HepG2 (cell line): Measurements from ENCODE around the gene GLG1. TPM values are rescaled to one million over a fixed set of nuclear protein-coding genes. Genes with fewer than 3 reads are reported as not detected.

Experiments
- ATAC-seq: fragments of 200-7000 bp; cut with Tn5 transposase; 3 replicates; pipeline ENCODE4 v1.9.1; 2020; ENCODE audit warnings: mild to moderate bottlenecking, moderate library complexity
- BruUV-seq: library from RNA; stranded (reverse); fragments of 400-500 nt; replicated peaks from 2 replicates; lab custom pipeline; 2021; lab: Mats Ljungman, UMichigan
- CTCF ChIA-PET: fragments of 300-600 bp; formaldehyde crosslinking; extraction: SDS; loops from one replicate; lab custom pipeline; 2021; ENCODE audit warnings: low total read pairs, inconsistent platforms, low intra/inter-chr PET ratio; lab: Yijun Ruan, JAX
- POLR2A ChIA-PET: fragments of 350-600 bp; sonication (Branson Sonifier 250); formaldehyde crosslinking; loops from one replicate; lab custom pipeline; 2020; ENCODE audit warnings: antibody characterized with exemption, inconsistent platforms; lab: Yijun Ruan, JAX
- DNase-seq: peaks from one replicate; pipeline ENCODE4 v3.0.0-alpha.2; 2015; ENCODE audit warnings: low spot score
- FAIRE-seq: peaks from 3 replicates; lab custom pipeline; 2011; peaks lifted over from hg19 to GRCh38; lab: Jason Lieb, UNC
- H2AFZ ChIP-seq: one replicate; pipeline ENCODE4 v1.6.1; 2011; ENCODE audit warnings: low read length, inconsistent platforms
- H3K27ac ChIP-seq: fragments of 300-600 bp; 3 replicates; pipeline ENCODE4 v1.8.0; 2011; ENCODE audit warnings: mixed run types, mild to moderate bottlenecking, mixed read lengths, low read length, inconsistent platforms; ENCODE audit not compliant: insufficient read depth; ENCODE audit errors: extremely low read length
- H3K27me3 ChIP-seq, 2 experiments: fragments of 200-600 bp in 1 of 2; 2 replicates in 1 of 2; 3 replicates in 1 of 2; pipeline versions ENCODE4 v1.6.0 to v1.8.0; 2011; ENCODE audit warnings: low read length in 2 of 2, mild to moderate bottlenecking in 2 of 2, moderate library complexity in 2 of 2, inconsistent platforms in 1 of 2; ENCODE audit not compliant: insufficient read depth in 2 of 2, control insufficient read depth in 1 of 2
- H3K36me3 ChIP-seq, 2 experiments: fragments of 200-600 bp in 1 of 2; replicated peaks in 1 of 2; 2 replicates in 1 of 2; 3 replicates in 1 of 2; pipeline versions ENCODE4 v1.5.1 to v1.8.0; 2011; ENCODE audit warnings: low read length in 2 of 2, inconsistent platforms in 1 of 2; ENCODE audit not compliant: insufficient read depth in 2 of 2, control insufficient read depth in 1 of 2
- H3K4me1 ChIP-seq: 2 replicates; pipeline ENCODE4 v1.5.1; 2012; ENCODE audit warnings: low read length, inconsistent platforms; ENCODE audit not compliant: insufficient read depth
- H3K4me2 ChIP-seq: 2 replicates; pipeline ENCODE4 v1.6.0; 2011; ENCODE audit warnings: low read depth, low read length, inconsistent platforms
- H3K4me3 ChIP-seq, 3 experiments: fragments of 200-600 bp in 1 of 3; sonication (generic), shearing (Covaris generic) in 1 of 3; replicated peaks in 1 of 3; 2 replicates each; pipeline ENCODE4 v1.5.1; 2011 to 2016; ENCODE audit warnings: low read length in 3 of 3, inconsistent platforms in 2 of 3, low read depth in 2 of 3, mild to moderate bottlenecking in 2 of 3, control low read depth in 1 of 3, mixed read lengths in 1 of 3; ENCODE audit not compliant: insufficient read depth in 1 of 3
- H3K79me2 ChIP-seq: one replicate; pipeline ENCODE4 v1.6.1; 2011; ENCODE audit warnings: low read length, inconsistent platforms; ENCODE audit not compliant: insufficient read depth
- H3K9ac ChIP-seq: 2 replicates; pipeline ENCODE4 v1.6.0; 2011; ENCODE audit warnings: mild to moderate bottlenecking, low read depth, low read length, inconsistent platforms; ENCODE audit not compliant: insufficient read depth
- H3K9me3 ChIP-seq: 2 replicates; pipeline ENCODE4 v1.5.1; 2012; ENCODE audit warnings: mild to moderate bottlenecking, low read length
- H4K20me1 ChIP-seq: 2 replicates; pipeline ENCODE4 v1.6.0; 2011; ENCODE audit warnings: inconsistent platforms, mild to moderate bottlenecking, low read length, moderate library complexity; ENCODE audit not compliant: insufficient read depth
- ATM ChIP-seq: fragments of 450-650 bp; IDR thresholded peaks from 2 replicates; pipeline ENCODE4 v1.7.1; 2017; ENCODE audit warnings: mild to moderate bottlenecking, borderline replicate concordance
- DR1 ChIP-seq: sonication (generic); formaldehyde crosslinking; IDR thresholded peaks from 2 replicates; pipeline ENCODE4 v1.8.0; 2021; ENCODE audit warnings: mild to moderate bottlenecking, missing genetic modification reagents, inconsistent platforms
- HNF4G ChIP-seq, 2 experiments: sonication (generic) in 1 of 2; formaldehyde crosslinking in 1 of 2; IDR thresholded peaks; 2 replicates each; pipeline versions ENCODE4 v1.4.0 to v1.6.1; 2011 to 2020; ENCODE audit warnings: borderline replicate concordance in 2 of 2, low read depth in 2 of 2, mild to moderate bottlenecking in 2 of 2, low read length in 1 of 2, missing genetic modification reagents in 1 of 2, moderate library complexity in 1 of 2
- HOXA9 ChIP-seq: sonication (generic); formaldehyde crosslinking; IDR thresholded peaks from 2 replicates; pipeline ENCODE4 v1.8.1; 2022; ENCODE audit warnings: missing genetic modification reagents, mild to moderate bottlenecking, moderate library complexity, borderline replicate concordance
- MYNN ChIP-seq: sonication (generic); formaldehyde crosslinking; IDR thresholded peaks from 2 replicates; pipeline ENCODE4 v1.4.0; 2020; ENCODE audit warnings: mild to moderate bottlenecking, low read depth, missing genetic modification reagents
- ZBTB7B ChIP-seq: sonication (generic); formaldehyde crosslinking; IDR thresholded peaks from 2 replicates; pipeline ENCODE4 v1.4.0; 2020; ENCODE audit warnings: missing genetic modification reagents
- ZNF276 ChIP-seq: sonication (generic); formaldehyde crosslinking; IDR thresholded peaks from 2 replicates; pipeline ENCODE4 v1.4.0; 2020; ENCODE audit warnings: mild to moderate bottlenecking, low read depth, missing genetic modification reagents
- ZNF562 ChIP-seq: sonication (generic); formaldehyde crosslinking; IDR thresholded peaks from 2 replicates; pipeline ENCODE4 v1.8.0; 2022; ENCODE audit warnings: missing genetic modification reagents, borderline replicate concordance
- ZNF713 ChIP-seq: sonication (generic); formaldehyde crosslinking; IDR thresholded peaks from 2 replicates; pipeline ENCODE4 v1.4.0; 2020; ENCODE audit warnings: mild to moderate bottlenecking, missing genetic modification reagents
- WGBS: methylation state at CpG from one replicate; pipeline ENCODE4 v1.1.6; 2017; ENCODE audit warnings: low lambda C conversion rate; 5-methylcytosine and 5-hydroxymethylcytosine counted together
- in situ Hi-C: cut with HindIII; loops from 2 replicates; pipeline ENCODE4 v1.10.0; 2017; ENCODE audit warnings: low pct_unique_long_range_greater_than_20kb; ENCODE audit not compliant: extremely low pct_ligation_motif_present
- intact Hi-C: fragments of 100-400 bp; cut with micrococcal nuclease; formaldehyde crosslinking; loops from one replicate; pipeline ENCODE4 v1.10.0; 2022; ENCODE audit not compliant: unreplicated experiment
- polyA plus RNA-seq, 8 experiments: library from polyadenylated mRNA; depleted of rRNA in 3 of 8; stranded (reverse) in 7 of 8; unstranded in 1 of 8; fragments of >200 nt; fragmentation: Illumina TruSeq in 4 of 8; extraction: Trizol in 4 of 8; gene quantifications; 2 replicates each; pipeline versions ENCODE4 v1.2.1 to v1.2.3, GENCODE V29; 2011 to 2016; ENCODE audit warnings: low read depth in 4 of 8, missing spikeins in 1 of 8, mixed read lengths in 1 of 8; ENCODE audit not compliant: insufficient read depth in 1 of 8
- total RNA-seq, 5 experiments: library from RNA; depleted of rRNA; stranded (reverse); fragments of >200 nt; fragmentation: Illumina TruSeq; extraction: Trizol; gene quantifications; 2 replicates each; pipeline ENCODE4 v1.2.3, GENCODE V29; 2016; ENCODE audit warnings: low read depth in 1 of 5
- TF ChIP-seq, protein P1 (sequence below): sonication (generic); formaldehyde crosslinking; IDR thresholded peaks from 2 replicates; pipeline ENCODE4 v1.5.1; 2020; ENCODE audit warnings: missing genetic modification reagents, mild to moderate bottlenecking, borderline replicate concordance
- TF ChIP-seq, protein P2 (sequence below): IDR thresholded peaks from 2 replicates; pipeline ENCODE4 v1.4.0; 2020; ENCODE audit warnings: mild to moderate bottlenecking, missing genetic modification reagents

The GLG1 gene
- total and polyA plus RNA-seq, 2 of the 13 experiments (the other 11 are each of a cell fraction or from before 2014, with no cell fraction given): 87.7 to 141 TPM

GRCh38 chr16:74611721-74612120, 4.8 kb upstream of the GLG1 start:
- no peak for FAIRE-seq
- BruUV-seq: no TSS peak
- Histone ChIP-seq H3K9ac (no peak overlapping the region), H3K4me1 (peaks cover 23% of the 10 kb centered on the region), H3K4me3 (no peak overlapping the region), H3K9me3 (no peaks in the 10 kb centered on the region), H3K79me2 (no peaks in the 10 kb centered on the region), H3K27ac (no peak overlapping the region), H3K36me3 (no peaks in the 10 kb centered on the region), H2AFZ (no peak overlapping the region), H3K27me3 (no peaks in the 10 kb centered on the region), H4K20me1 (no peaks in the 10 kb centered on the region), H3K4me2 (no peak overlapping the region)
- no peak for ATAC-seq
- TF ChIP-seq ZNF562 (CRISPR knock-in tag) (no peak), HNF4G (IDR thresholded peaks at IDR 0.05; ENCODE audit: borderline replicate concordance, low read depth, low read length) (0 out of 2 replicates have a peak, but pooled peaks have one; percentile 18), HNF4G (CRISPR knock-in tag; IDR thresholded peaks at IDR 0.05; ENCODE audit: borderline replicate concordance, low read depth) (no peak)
- in situ Hi-C loops (no loop called here), intact Hi-C loops (no loop called here)
- no peak for DNase-seq
- 36% methylated on average over 1 of the region's 1 CpG for WGBS
- ChIA-PET CTCF (no interaction called here), POLR2A (no interaction called here)

- WGBS: 95% methylated on average over 6 of the region's 6 CpGs
- CTCF ChIA-PET: no interaction called here
- TF ChIP-seq HOXA9 (CRISPR knock-in tag): no peak
- no peak for TF ChIP-seq DR1 (CRISPR knock-in tag)
- no peak for TF ChIP-seq ATM
- TF ChIP-seq ZBTB7B: no peak
- TF ChIP-seq ZNF713 (CRISPR knock-in tag): no peak
- TF ChIP-seq, protein P1, sequence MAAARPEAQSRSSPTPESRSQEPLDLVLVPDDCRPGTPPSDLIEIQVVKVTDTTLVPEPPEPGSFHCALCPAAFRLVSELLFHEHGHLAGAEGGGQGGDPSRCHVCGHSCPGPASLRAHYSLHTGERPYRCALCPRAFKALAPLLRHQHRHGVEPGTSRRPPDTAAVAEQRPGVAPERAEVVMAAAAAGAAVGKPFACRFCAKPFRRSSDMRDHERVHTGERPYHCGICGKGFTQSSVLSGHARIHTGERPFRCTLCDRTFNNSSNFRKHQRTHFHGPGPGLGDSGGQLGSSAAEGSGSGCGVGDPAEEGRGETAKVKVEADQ: no peak
- TF ChIP-seq, protein P2, sequence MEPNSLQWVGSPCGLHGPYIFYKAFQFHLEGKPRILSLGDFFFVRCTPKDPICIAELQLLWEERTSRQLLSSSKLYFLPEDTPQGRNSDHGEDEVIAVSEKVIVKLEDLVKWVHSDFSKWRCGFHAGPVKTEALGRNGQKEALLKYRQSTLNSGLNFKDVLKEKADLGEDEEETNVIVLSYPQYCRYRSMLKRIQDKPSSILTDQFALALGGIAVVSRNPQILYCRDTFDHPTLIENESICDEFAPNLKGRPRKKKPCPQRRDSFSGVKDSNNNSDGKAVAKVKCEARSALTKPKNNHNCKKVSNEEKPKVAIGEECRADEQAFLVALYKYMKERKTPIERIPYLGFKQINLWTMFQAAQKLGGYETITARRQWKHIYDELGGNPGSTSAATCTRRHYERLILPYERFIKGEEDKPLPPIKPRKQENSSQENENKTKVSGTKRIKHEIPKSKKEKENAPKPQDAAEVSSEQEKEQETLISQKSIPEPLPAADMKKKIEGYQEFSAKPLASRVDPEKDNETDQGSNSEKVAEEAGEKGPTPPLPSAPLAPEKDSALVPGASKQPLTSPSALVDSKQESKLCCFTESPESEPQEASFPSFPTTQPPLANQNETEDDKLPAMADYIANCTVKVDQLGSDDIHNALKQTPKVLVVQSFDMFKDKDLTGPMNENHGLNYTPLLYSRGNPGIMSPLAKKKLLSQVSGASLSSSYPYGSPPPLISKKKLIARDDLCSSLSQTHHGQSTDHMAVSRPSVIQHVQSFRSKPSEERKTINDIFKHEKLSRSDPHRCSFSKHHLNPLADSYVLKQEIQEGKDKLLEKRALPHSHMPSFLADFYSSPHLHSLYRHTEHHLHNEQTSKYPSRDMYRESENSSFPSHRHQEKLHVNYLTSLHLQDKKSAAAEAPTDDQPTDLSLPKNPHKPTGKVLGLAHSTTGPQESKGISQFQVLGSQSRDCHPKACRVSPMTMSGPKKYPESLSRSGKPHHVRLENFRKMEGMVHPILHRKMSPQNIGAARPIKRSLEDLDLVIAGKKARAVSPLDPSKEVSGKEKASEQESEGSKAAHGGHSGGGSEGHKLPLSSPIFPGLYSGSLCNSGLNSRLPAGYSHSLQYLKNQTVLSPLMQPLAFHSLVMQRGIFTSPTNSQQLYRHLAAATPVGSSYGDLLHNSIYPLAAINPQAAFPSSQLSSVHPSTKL (CRISPR knock-in tag): no peak
- TF ChIP-seq MYNN (CRISPR knock-in tag): no peak
- TF ChIP-seq ZNF276: no peak
These were observed 2.0 kb upstream of the GLG1 start for GRCh38 chr16:74608944-74609343.

More at GRCh38 chr16:74608944-74609343, 2.0 kb upstream of the GLG1 start:
- intact Hi-C loops (loop anchor here (5.0 to 10.0 kb wide), 3 partner anchors 37 to 134 kb away; no protein-coding TSS in a partner anchor), in situ Hi-C loops (no loop called here)
- no TSS peak for BruUV-seq
- Histone ChIP-seq H4K20me1 (peaks cover 18% of the 10 kb centered on the region), H2AFZ (no peak overlapping the region), H3K36me3 (no peaks in the 10 kb centered on the region), H3K27me3 (peaks cover 0 to 3% of the 10 kb centered on the region in 2 experiments; a peak in 1 of 5 replicates), H3K27ac (no peak overlapping the region), H3K4me2 (no peak overlapping the region), H3K4me1 (peaks cover 42% of the 10 kb centered on the region), H3K4me3 (no peak overlapping the region), H3K9me3 (no peaks in the 10 kb centered on the region), H3K9ac (no peak overlapping the region), H3K79me2 (peaks cover 27% of the 10 kb centered on the region)
- ATAC-seq (no peak), DNase-seq (no peak), FAIRE-seq (no peak)
- POLR2A ChIA-PET: no interaction called here
